H9 (cell line): ENCODE results near the gene HES1. TPM values are rescaled to one million over a fixed set of nuclear protein-coding genes. Genes with fewer than 3 reads are reported as not detected.

Experiments used
- DNase-seq: peaks from one replicate; pipeline ENCODE4 v3.0.0-alpha.2; 2017
- H2AFZ ChIP-seq: one replicate; pipeline ENCODE4 v1.6.1; 2013; ENCODE audit warnings: mild to moderate bottlenecking, low read length, control low read depth, moderate library complexity
- H2AK5ac ChIP-seq: 2 replicates; pipeline ENCODE4 v1.6.1; 2013; ENCODE audit warnings: low read length, control low read depth, mixed read lengths; ENCODE audit not compliant: insufficient read length
- H2BK120ac ChIP-seq: one replicate; pipeline ENCODE4 v1.6.1; 2013; ENCODE audit warnings: low read depth, mild to moderate bottlenecking, low read length, control low read depth, inconsistent platforms; ENCODE audit not compliant: poor library complexity, severe bottlenecking
- H2BK12ac ChIP-seq: 2 replicates; pipeline ENCODE4 v1.6.1; 2013; ENCODE audit warnings: low read length, control low read depth, mixed read lengths, low read depth; ENCODE audit not compliant: insufficient read length
- H2BK15ac ChIP-seq: 2 replicates; pipeline ENCODE4 v1.6.1; 2013; ENCODE audit warnings: low read depth, low read length, control low read depth
- H2BK20ac ChIP-seq: one replicate; pipeline ENCODE4 v1.6.1; 2013; ENCODE audit warnings: low read depth, mild to moderate bottlenecking, low read length, control low read depth, inconsistent platforms; ENCODE audit not compliant: poor library complexity, severe bottlenecking
- H2BK5ac ChIP-seq: 2 replicates; pipeline ENCODE4 v1.6.1; 2013; ENCODE audit warnings: low read length, control low read depth, mixed read lengths; ENCODE audit not compliant: insufficient read length
- H3K14ac ChIP-seq: 2 replicates; pipeline ENCODE4 v1.6.1; 2013; ENCODE audit warnings: low read length, control low read depth; ENCODE audit not compliant: insufficient read depth
- H3K18ac ChIP-seq: 2 replicates; pipeline ENCODE4 v1.6.1; 2013; ENCODE audit warnings: low read depth, mild to moderate bottlenecking, mixed read lengths, low read length, control low read depth; ENCODE audit not compliant: insufficient read length
- H3K23ac ChIP-seq: 2 replicates; pipeline ENCODE4 v1.6.1; 2013; ENCODE audit warnings: low read length, control low read depth, mixed read lengths, low read depth; ENCODE audit not compliant: insufficient read length
- H3K23me2 ChIP-seq: 2 replicates; pipeline ENCODE4 v1.6.1; 2013; ENCODE audit warnings: low read depth, mild to moderate bottlenecking, mixed read lengths, low read length, control low read depth; ENCODE audit not compliant: insufficient read length, poor library complexity, severe bottlenecking
- H3K27ac ChIP-seq: 2 replicates; pipeline ENCODE4 v1.5.1; 2013; ENCODE audit warnings: low read length, control low read depth, mixed read lengths, low read depth; ENCODE audit not compliant: insufficient read length
- H3K27me3 ChIP-seq: 2 replicates; pipeline ENCODE4 v1.6.1; 2013; ENCODE audit warnings: low read length, control low read depth, inconsistent platforms; ENCODE audit not compliant: insufficient read depth
- H3K4ac ChIP-seq: 2 replicates; pipeline ENCODE4 v1.6.1; 2013; ENCODE audit warnings: low read depth, mild to moderate bottlenecking, control low read depth, inconsistent platforms, low read length, moderate library complexity
- H3K4me1 ChIP-seq: 2 replicates; pipeline ENCODE4 v1.6.1; 2013; ENCODE audit warnings: low read length, control low read depth, inconsistent platforms; ENCODE audit not compliant: insufficient read depth
- H3K4me2 ChIP-seq: 2 replicates; pipeline ENCODE4 v1.6.1; 2013; ENCODE audit warnings: low read length, control low read depth, mixed read lengths; ENCODE audit not compliant: insufficient read length, insufficient read depth
- H3K56ac ChIP-seq: 2 replicates; pipeline ENCODE4 v1.6.1; 2013; ENCODE audit warnings: low read depth, mild to moderate bottlenecking, mixed read lengths, low read length, control low read depth; ENCODE audit not compliant: insufficient read length
- H3K79me1 ChIP-seq: 2 replicates; pipeline ENCODE4 v1.6.1; 2013; ENCODE audit warnings: low read depth, mild to moderate bottlenecking, moderate library complexity, low read length, control low read depth, inconsistent platforms; ENCODE audit not compliant: insufficient read depth, poor library complexity, severe bottlenecking
- H3K79me2 ChIP-seq: 2 replicates; pipeline ENCODE4 v1.6.1; 2013; ENCODE audit warnings: low read length, control low read depth, inconsistent platforms; ENCODE audit not compliant: insufficient read depth
- H3K9ac ChIP-seq: 2 replicates; pipeline ENCODE4 v1.6.1; 2013; ENCODE audit warnings: low read length, control low read depth, mixed read lengths; ENCODE audit not compliant: insufficient read length; ENCODE audit errors: extremely low read depth
- H3K9me3 ChIP-seq: one replicate; pipeline ENCODE4 v1.6.1; 2013; ENCODE audit warnings: low read depth, low read length, inconsistent platforms; ENCODE audit not compliant: control insufficient read depth
- H3T11ph ChIP-seq: one replicate; pipeline ENCODE4 v1.6.1; 2013; ENCODE audit warnings: mild to moderate bottlenecking, low read length, control low read depth, inconsistent platforms
- H4K20me1 ChIP-seq: one replicate; pipeline ENCODE4 v1.6.1; 2013; ENCODE audit not compliant: control insufficient read depth, insufficient read length, insufficient read depth
- H4K5ac ChIP-seq: 2 replicates; pipeline ENCODE4 v1.6.1; 2013; ENCODE audit warnings: low read depth, mild to moderate bottlenecking, mixed read lengths, low read length, control low read depth; ENCODE audit not compliant: insufficient read length
- H4K8ac ChIP-seq: replicated peaks from 2 replicates; pipeline ENCODE4 v1.6.1; 2013; ENCODE audit warnings: low read length, control low read depth, mixed read lengths, low read depth; ENCODE audit not compliant: insufficient read length
- H4K91ac ChIP-seq: 2 replicates; pipeline ENCODE4 v1.6.1; 2013; ENCODE audit warnings: low read depth, mild to moderate bottlenecking, moderate library complexity, mixed read lengths, low read length, control low read depth; ENCODE audit not compliant: insufficient read length
- H3K27ac Mint-ChIP-seq, 3 experiments: 2 replicates in 2 of 3; 3 replicates in 1 of 3; pipeline ENCODE4 v1.8.0; 2020 to 2021; ENCODE audit warnings: mixed read lengths in 3 of 3, mild to moderate bottlenecking in 1 of 3, moderate library complexity in 1 of 3
- H3K27me3 Mint-ChIP-seq: 2 replicates; pipeline ENCODE4 v1.8.0; 2021; ENCODE audit warnings: low read depth, mild to moderate bottlenecking, moderate library complexity, mixed read lengths
- H3K36me3 Mint-ChIP-seq, 3 experiments: 2 replicates in 2 of 3; 3 replicates in 1 of 3; pipeline ENCODE4 v1.8.0; 2020 to 2021; ENCODE audit warnings: low read depth in 3 of 3, mixed read lengths in 3 of 3; ENCODE audit not compliant: insufficient read depth in 1 of 3
- H3K4me1 Mint-ChIP-seq, 2 experiments: 2 replicates each; pipeline ENCODE4 v1.8.0; 2020; ENCODE audit warnings: mixed read lengths in 2 of 2
- H3K4me3 Mint-ChIP-seq, 2 experiments: 2 replicates in 1 of 2; 3 replicates in 1 of 2; pipeline ENCODE4 v1.8.0; 2020 to 2021; ENCODE audit warnings: mild to moderate bottlenecking in 2 of 2, mixed read lengths in 2 of 2, moderate library complexity in 1 of 2
- H3K9me3 Mint-ChIP-seq, 2 experiments: 2 replicates in 1 of 2; 3 replicates in 1 of 2; pipeline ENCODE4 v1.8.0; 2020; ENCODE audit warnings: mild to moderate bottlenecking in 2 of 2, mixed read lengths in 2 of 2, moderate library complexity in 1 of 2
- CTCF ChIP-seq: fragments of 200-600 bp; sonication (generic); conservative IDR thresholded peaks from 3 replicates; pipeline ENCODE4 v1.8.0; 2021; ENCODE audit warnings: antibody characterized with exemption, mild to moderate bottlenecking
- WGBS: extraction: QIAGEN DNeasy Blood & Tissue Kit; methylation state at CpG from one replicate; pipeline ENCODE4 v1.1.7; 2013; ENCODE audit warnings: missing lambda C conversion rate, low lambda C conversion rate, mixed read lengths; ENCODE audit not compliant: insufficient read length; ENCODE audit errors: extremely low coverage; 5-methylcytosine and 5-hydroxymethylcytosine counted together
- total RNA-seq: library from RNA; stranded (reverse); gene quantifications from 2 replicates; pipeline ENCODE4 v1.2.1, GENCODE V29; 2021

Gene HES1
- total RNA-seq, 1 experiment from 2014 or later = 23.2 TPM

- H3K36me3 Mint-ChIP-seq = no peaks in the 10 kb centered on the region; a peak in 1 of 7 replicates
- H3K4me2 ChIP-seq = no peak overlapping the region
- no peak overlapping the region for H3K4me3 Mint-ChIP-seq
- no peak overlapping the region for H2BK120ac ChIP-seq
- no peak overlapping the region for H2AK5ac ChIP-seq
- no CpG with 5 or more reads among the region's 1 CpG for WGBS
- H3K27me3 Mint-ChIP-seq = peaks cover 11% of the 10 kb centered on the region
- no peak overlapping the region for H3K14ac ChIP-seq
- H3T11ph ChIP-seq = no peak overlapping the region
- no peaks in the 10 kb centered on the region for H3K9me3 ChIP-seq
- H3K27ac ChIP-seq = no peak overlapping the region
- no peak overlapping the region for H4K91ac ChIP-seq
- H3K9me3 Mint-ChIP-seq = no peaks in the 10 kb centered on the region
- no peaks in the 10 kb centered on the region for H4K20me1 ChIP-seq
- TF ChIP-seq CTCF = no peak
- H2BK15ac ChIP-seq = no peak overlapping the region
- H3K18ac ChIP-seq = no peak overlapping the region
- H3K79me1 ChIP-seq = no peaks in the 10 kb centered on the region
- no peak overlapping the region for H4K8ac ChIP-seq
- H3K79me2 ChIP-seq = no peaks in the 10 kb centered on the region
- no peak overlapping the region for H2BK12ac ChIP-seq
- H3K9ac ChIP-seq = no peak overlapping the region
- no peak overlapping the region for H3K27ac Mint-ChIP-seq
- H3K23me2 ChIP-seq = no peaks in the 10 kb centered on the region
- H2BK20ac ChIP-seq = no peak overlapping the region
- no peak overlapping the region for H3K56ac ChIP-seq
- H3K23ac ChIP-seq = no peak overlapping the region
- no peak overlapping the region for H3K4ac ChIP-seq
- no peaks in the 10 kb centered on the region for H3K4me1 ChIP-seq
- no peak for DNase-seq
- H2BK5ac ChIP-seq = no peak overlapping the region
- H4K5ac ChIP-seq = no peak overlapping the region
- H3K27me3 ChIP-seq = no peaks in the 10 kb centered on the region
- no peak overlapping the region for H2AFZ ChIP-seq
- H3K4me1 Mint-ChIP-seq = peaks cover 18 to 26% of the 10 kb centered on the region in 2 experiments
These were observed 28.8 kb upstream of the HES1 start for GRCh38 chr3:194107107-194107506.
